ENCODE results near the gene ZBTB24. TPM values are rescaled to one million over a fixed set of nuclear protein-coding genes. Genes with fewer than 3 reads are reported as not detected.

The ZBTB24 gene
- total and polyA plus RNA-seq, 2 donors (not counting 3 experiments of a cell fraction or from before 2014, with no cell fraction given) = 1.9 to 6.2 TPM

- Histone ChIP-seq H4K20me1 (replicated peaks; ENCODE audit: control insufficient read depth, extremely low read depth, insufficient read depth, low read length) (no peaks in the 10 kb centered on the region), H3K9me1 (replicated peaks; ENCODE audit: control insufficient read depth, extremely low read depth, insufficient read depth, low read length) (no peaks in the 10 kb centered on the region), H3K4me1 (ENCODE audit: control insufficient read depth, extremely low read depth, insufficient read depth, low read length) (peaks cover 24% of the 10 kb centered on the region), H3K36me3 (ENCODE audit: control insufficient read depth in 2 of 2, extremely low read depth in 1 of 2, insufficient read depth in 2 of 2, low read length in 2 of 2) (peaks cover 0 to 3% of the 10 kb centered on the region in 2 experiments), H3K4me2 (ENCODE audit: insufficient read depth, low read length) (no peak overlapping the region), H3K27me3 (ENCODE audit: control insufficient read depth in 2 of 2, insufficient read depth in 2 of 2, low read length in 2 of 2) (peaks cover 8 to 13% of the 10 kb centered on the region in 2 experiments), H3K79me2 (ENCODE audit: control insufficient read depth, insufficient read depth, low read length) (peaks cover 31% of the 10 kb centered on the region), H3K9me3 (replicated peaks; ENCODE audit: control insufficient read depth, insufficient read depth, low read length) (no peaks in the 10 kb centered on the region), H3K27ac (ENCODE audit: insufficient read depth, low read depth, low read length) (no peak overlapping the region), H2AFZ (ENCODE audit: low read depth, low read length) (peak overlapping the region; percentile 97), H3K4me3 (replicated peaks in 1 of 3; ENCODE audit: insufficient read depth in 1 of 3, low read depth in 1 of 3, low read length in 3 of 3) (no peak overlapping the region), H3K9ac (replicated peaks; ENCODE audit: extremely low read depth, insufficient read depth, low read length) (no peak overlapping the region)
- CTCF ChIA-PET = interaction anchor here (2.0 kb wide), 1 partner anchor 296 kb away, joined by 5 read pairs; no protein-coding TSS in a partner anchor
- intact Hi-C loops (cut with micrococcal nuclease) = loop anchor here (5.0 kb wide), 1 partner anchor 42 kb away; the partner anchor contains the start of genes PPIL6 and SMPD2
- BruUV-seq (replicated peaks) = no TSS peak
- DNase-seq (ENCODE audit: low read depth, low spot score) (peak; percentile 6), FAIRE-seq (no peak)
- dilution Hi-C loops (cut with MboI; ENCODE audit: extremely low pct_ligation_motif_present, low sequenced_read_pairs) = no loop called here
- POLR2A ChIA-PET = no interaction called here
- TF ChIP-seq, protein P1, sequence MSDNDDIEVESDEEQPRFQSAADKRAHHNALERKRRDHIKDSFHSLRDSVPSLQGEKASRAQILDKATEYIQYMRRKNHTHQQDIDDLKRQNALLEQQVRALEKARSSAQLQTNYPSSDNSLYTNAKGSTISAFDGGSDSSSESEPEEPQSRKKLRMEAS (IDR thresholded peaks at IDR 0.05; ENCODE audit: insufficient read depth, insufficient read length) = no peak
- TF ChIP-seq CTCF (IDR thresholded peaks at IDR 0.05; ENCODE audit: extremely low read depth in 1 of 2, insufficient read depth in 1 of 2, low read depth in 1 of 2, low read length in 2 of 2) = no peak
- no peak for TF ChIP-seq POLR2AphosphoS5 (IDR thresholded peaks at IDR 0.05; ENCODE audit: insufficient read depth, low read depth, low read length)
- TF ChIP-seq POLR2A (IDR thresholded peaks at IDR 0.05; ENCODE audit: low read depth, low read length) = no peak
- TF ChIP-seq GATA2 (IDR thresholded peaks at IDR 0.05; ENCODE audit: insufficient read depth, insufficient read length, low read depth, low read length) = no peak
- no peak for TF ChIP-seq EZH2 (IDR thresholded peaks at IDR 0.05; ENCODE audit: borderline replicate concordance, low read depth, low read length, severe bottlenecking)
- no peak for TF ChIP-seq MYC (IDR thresholded peaks at IDR 0.05; ENCODE audit: low read depth, low read length)
- no peak for TF ChIP-seq FOS (IDR thresholded peaks at IDR 0.05; ENCODE audit: borderline replicate concordance, insufficient read depth, low read length)
Measured at GRCh38 chr6:109484122-109484521, 1.1 kb upstream of the ZBTB24 start.

Data from endothelial cell of umbilical vein (primary cell).